ENCODE results near the gene WWC2.

WWC2 gene

GRCh38 chr4:183344523-183345255 lies 245.6 kb downstream of the WWC2 start:
- H3K27ac ChIP-seq, result no peak overlapping the region
- no peak for TF ChIP-seq CTCF (conservative IDR thresholded peaks at IDR 0.05; ENCODE audit: low read depth)
- ChIA-PET POLR2A (ENCODE audit: low non-redundant PET) (no interaction called here), CTCF (interaction anchor here (0.7 kb wide), 1 partner anchor 11 kb away, joined by 6 read pairs; no protein-coding TSS in a partner anchor)
- no peak for DNase-seq (ENCODE audit: low spot score)

DNA sequence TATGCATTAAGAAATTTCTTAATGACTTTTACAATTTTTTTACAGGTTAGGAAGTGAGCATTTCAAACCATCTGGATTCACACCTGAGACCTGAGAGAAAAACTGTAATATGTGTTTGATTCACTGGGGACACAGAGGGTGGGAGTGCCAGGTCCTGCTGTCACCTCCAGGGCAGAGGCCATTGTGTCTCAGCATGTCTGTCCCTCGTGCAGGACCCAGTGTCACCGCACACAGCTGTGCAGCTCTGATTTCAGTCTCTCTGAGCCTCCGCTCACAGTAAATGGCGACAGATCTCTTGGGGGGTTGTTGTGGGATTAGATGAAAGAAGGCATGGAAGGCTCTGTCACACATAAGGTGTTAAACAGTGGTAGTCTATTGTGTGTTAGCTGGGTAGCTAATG lies 246.2 kb downstream of the WWC2 start:
- no peak for DNase-seq (ENCODE audit: low spot score)
- CTCF ChIA-PET, result no interaction called here

DNA sequence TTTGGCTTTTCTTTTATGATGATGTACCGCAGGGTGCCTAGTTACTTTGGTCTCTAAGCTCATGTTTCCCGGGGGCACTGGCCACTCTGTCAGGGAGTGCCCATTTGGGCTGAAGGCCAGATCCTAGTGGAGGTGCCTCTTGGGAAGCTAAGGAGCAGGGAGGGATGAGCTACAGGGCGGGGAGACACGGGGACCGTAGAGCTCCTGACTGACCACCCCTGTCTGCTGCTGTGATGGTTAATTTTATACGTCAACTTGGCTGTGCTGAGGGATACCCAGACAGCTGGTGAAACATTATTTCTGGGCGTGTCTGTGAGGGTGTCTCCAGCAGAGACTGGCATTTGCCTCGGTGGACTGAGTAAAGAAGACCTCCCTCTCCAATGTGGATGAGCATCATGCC lies 248.1 kb downstream of the WWC2 start:
- CTCF ChIA-PET, result interaction anchor here (0.7 kb wide), 1 partner anchor 1657 kb away, joined by 3 read pairs; no protein-coding TSS in a partner anchor
- TF ChIP-seq CTCF (conservative IDR thresholded peaks at IDR 0.05; ENCODE audit: low read depth), result no peak
- POLR2A ChIA-PET (ENCODE audit: low non-redundant PET), result interaction anchor here (0.6 kb wide), 1 partner anchor 11 kb away, joined by 3 read pairs; no protein-coding TSS in a partner anchor
- DNase-seq (ENCODE audit: low spot score), result no peak
- no peak overlapping the region for H3K27ac ChIP-seq

More for the DNA sequence above, 246.2 kb downstream of the WWC2 start:
- POLR2A ChIA-PET (ENCODE audit: low non-redundant PET), result no interaction called here
- H3K27ac ChIP-seq, result no peak overlapping the region
- TF ChIP-seq CTCF (conservative IDR thresholded peaks at IDR 0.05; ENCODE audit: low read depth), result no peak

DNA sequence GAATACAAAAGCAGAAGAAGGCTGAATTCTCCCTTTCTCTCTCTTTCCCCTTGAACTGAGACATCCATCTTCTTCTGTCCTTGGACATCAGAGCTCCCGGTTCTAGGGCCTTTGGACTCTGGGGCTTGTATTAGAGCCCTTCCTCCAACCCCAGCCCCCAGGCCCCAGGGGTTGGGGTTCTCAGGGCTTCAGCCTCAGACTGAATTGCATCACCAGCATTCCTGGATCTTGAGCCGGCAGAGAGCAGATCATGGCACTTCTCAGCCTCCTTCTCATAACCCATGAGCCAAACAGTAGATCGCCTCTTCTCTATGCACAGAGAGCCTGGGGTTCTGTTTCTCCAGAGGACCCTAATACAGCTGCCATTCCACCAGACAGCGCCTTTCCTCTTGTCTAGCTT lies 248.5 kb downstream of the WWC2 start:
- H3K27ac ChIP-seq, result no peak overlapping the region
- POLR2A ChIA-PET (ENCODE audit: low non-redundant PET), result no interaction called here
- DNase-seq (ENCODE audit: low spot score), result no peak
- no peak for TF ChIP-seq CTCF (conservative IDR thresholded peaks at IDR 0.05; ENCODE audit: low read depth)
- CTCF ChIA-PET, result interaction anchor here (0.7 kb wide), 1 partner anchor 1657 kb away, joined by 3 read pairs; no protein-coding TSS in a partner anchor

DNA sequence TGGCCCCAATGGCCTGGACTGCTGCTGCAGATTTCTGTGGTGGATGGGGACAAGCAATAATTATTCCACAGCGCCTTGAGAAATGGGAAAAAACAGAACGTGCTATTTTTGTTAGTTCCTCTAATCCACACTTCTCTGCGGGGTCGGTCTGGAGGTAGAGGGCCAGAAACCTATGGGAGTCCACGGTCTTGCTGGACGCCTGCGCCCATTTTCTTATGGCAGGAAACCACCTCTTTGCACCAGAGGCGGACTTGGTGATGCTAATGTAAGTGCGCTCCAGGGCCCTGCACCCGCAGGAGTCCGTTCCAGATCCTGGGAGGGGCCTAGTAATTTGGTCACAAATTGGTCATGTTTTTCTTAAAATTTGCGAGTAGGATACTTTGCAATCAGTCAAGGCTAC lies 249.1 kb downstream of the WWC2 start:
- DNase-seq (ENCODE audit: low spot score), result no peak
- no peak for TF ChIP-seq CTCF (conservative IDR thresholded peaks at IDR 0.05; ENCODE audit: low read depth)
- ChIA-PET POLR2A (ENCODE audit: low non-redundant PET) (no interaction called here), CTCF (no interaction called here)
- no peak overlapping the region for H3K27ac ChIP-seq

DNA sequence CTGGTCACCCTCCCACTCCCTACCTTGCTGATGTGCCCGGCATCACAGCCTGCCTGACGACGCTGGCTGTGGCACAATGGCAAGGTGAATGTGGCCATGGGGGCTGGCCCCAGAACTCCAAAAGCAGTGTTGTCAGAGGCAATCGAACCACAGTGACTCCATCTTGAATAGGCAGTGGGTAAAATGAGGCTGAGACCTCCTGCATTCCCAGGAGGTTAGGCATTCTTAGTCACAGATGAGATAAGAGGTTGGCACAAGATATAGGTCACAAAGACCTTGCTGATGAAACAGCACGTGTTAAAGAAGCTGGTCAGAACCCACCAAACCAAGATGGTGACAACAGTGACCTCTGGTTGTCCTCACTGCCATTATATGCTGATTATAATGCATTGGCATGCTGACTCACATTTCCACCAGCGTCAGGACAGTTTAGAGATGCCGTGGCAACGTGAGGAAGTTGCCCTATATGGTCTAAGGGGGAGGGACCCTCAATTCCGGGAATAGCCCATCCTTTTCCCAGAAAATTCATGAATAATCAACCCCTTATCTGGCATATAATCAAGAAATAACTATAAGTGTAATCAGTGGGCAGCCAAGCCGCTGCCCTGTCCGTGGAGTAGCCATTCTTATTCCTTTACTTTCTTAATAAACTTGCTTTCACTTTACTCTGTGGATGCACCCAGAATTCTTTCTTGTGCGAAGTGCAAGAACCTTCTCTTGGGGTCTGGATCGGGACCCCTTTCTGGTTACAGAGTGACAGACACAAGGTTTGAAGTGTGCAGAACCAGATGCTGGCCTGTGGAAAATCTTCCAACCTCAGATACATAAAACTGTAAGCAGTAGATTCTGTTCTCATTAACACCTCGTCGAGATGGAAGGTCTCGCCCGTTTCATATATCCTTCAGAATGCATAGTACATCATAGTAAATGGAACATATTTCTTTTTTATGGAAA lies 249.9 kb downstream of the WWC2 start:
- ChIA-PET POLR2A (ENCODE audit: low non-redundant PET) (no interaction called here), CTCF (no interaction called here)
- no peak overlapping the region for H3K27ac ChIP-seq
- no peak for TF ChIP-seq CTCF (conservative IDR thresholded peaks at IDR 0.05; ENCODE audit: low read depth)
- DNase-seq (ENCODE audit: low spot score), result peak; percentile 58
